HuH-7.5 (cell line): Measurements from ENCODE around the gene WDFY4.
A peak's percentile ranks its signal among the peaks of the same experiment; 100 is the strongest.

Experiments
- DNase-seq: peaks from one replicate; pipeline ENCODE4 v3.0.0; 2011; ENCODE audit warnings: low spot score

The WDFY4 gene

DNA sequence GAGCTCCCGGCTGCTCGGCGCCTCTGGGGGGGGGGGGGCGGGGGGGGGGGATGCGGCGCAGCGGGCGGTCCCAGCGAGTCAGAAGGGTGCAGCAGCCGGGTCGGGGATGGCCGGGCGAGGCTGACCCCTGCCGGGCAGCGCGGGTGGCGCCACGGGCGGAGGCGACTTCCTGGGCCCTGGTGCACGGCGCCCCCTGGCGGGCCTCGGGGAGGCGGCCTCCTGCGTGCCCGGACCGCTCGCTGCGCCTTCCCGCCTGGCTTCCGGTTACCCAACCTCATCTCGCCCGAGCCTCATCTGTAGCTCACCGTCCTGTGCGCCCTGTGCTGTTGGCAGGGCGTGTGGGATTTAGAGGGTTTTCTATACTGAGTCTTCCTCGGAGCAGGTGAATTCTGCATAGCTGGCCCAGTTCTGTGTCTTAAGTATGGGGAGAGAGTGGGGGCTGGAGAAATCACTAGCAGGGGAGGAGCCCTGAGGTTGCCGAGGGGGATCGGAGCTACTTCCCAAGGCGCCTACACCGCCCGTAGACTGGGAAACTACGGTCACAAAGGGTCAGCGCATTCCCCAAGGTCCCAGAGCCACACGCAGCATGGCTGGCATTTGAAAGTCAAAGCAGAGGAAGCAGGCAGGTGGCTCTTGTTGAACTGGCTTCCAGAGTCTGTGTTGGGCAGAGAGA lies 28.3 kb upstream of the WDFY4 start:
- DNase-seq = peak; percentile 65

DNA sequence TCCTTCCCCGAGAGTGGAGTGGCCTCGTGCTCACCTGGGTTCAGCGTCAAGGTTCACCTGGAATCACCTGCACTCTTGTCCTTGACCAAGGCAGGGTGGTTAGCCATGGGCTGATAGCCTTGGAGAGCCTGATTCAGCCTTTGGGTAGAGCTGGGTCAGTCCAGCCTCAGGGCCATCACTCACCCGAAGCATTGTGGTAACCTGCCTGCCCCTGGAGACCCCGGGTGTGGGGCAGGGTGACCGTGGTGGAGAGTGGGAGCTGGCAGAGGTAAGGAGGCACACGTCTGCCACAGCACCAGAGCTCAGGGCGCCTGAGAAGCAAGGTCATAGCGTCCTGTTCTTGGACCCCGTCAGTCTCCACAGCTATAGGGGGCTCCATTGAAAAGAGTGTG lies 27.8 kb upstream of the WDFY4 start:
- no peak for DNase-seq

DNA sequence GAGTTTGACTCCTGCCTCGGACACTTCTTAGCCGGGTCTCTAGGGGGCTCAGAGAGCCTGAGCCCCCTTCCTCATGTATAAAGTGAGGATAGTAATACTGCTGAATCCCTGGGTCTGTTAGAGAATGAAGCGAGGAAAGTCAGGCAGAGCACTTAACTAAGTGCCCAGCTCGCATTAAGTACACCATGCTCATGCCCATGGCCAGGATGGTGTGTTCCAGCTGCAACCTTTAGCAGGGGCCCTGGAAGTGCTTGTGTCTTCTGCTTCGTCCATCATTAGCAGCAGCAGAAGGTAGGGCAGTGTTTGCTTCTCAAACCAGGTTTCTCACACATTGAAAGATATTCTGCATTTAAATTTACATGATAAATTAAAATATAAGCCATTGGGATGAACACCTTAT lies 27.3 kb upstream of the WDFY4 start:
- DNase-seq = no peak

DNA sequence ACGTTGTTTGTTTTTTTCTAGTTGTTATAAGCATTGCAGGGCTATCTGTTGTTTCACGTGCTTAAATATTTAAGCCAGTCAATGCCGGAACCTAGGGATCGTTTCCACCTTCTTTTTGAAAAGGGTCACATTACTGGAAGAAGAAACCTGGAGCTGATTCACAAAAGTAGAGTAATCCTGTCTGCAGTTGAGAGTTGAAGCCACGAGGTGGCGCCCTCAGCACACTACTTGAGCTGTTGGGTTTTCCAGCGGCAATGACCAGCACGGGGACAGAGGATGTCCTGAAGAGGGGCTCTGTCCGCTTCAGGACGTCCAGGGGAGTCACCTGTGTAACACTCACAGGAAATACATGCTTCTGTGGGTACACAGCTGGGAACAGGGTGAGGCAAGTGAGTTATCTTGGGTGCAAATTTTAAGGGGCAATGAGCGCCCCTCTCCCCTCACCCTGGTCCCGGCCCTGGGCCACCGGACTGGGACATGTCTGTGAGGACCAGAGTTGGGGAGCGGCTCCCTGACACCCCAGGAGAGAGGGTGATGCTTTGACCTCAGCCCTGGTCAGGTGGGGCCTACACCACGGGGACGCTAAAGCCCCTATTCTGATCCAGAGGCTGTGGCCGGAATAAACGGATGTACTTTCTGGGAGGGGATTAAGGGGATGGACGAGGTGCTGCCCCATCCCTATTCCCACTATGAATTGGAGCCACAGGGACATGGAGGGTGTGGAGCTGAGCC lies 26.3 kb upstream of the WDFY4 start:
- peak; percentile 38 for DNase-seq

DNA sequence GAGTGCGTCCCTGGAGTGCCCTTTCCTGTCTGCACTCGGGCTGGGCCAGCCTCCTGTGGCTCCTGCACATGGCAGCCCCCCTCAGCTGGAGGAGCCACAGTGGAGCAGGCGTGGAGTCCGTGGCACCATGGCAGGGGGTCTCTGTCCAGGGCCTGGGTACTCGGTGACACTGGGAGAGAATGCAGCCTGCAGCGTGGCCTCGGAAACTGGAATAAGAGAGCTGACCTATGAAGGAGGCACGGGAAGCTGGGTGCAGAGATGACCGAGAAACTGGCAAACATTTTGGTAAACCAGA lies 25.8 kb upstream of the WDFY4 start:
- no peak for DNase-seq

DNA sequence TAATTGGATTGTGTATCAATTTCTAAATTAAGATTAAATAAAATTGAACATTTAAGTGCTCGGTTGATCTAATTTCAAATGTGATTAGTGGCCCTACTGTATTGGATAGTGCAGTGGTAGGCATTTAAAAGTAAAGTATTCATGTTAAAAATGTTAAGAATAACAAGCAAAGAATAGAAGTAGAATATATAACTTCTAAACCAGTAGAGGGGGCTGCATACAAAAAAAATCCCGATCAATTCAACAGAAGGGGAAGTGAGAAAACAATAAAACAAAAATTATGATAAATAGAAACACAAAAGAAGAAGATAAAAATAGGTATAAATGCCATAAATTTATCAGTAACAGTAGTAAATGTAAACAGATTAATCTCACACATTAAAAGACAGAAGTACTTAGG lies 24.9 kb upstream of the WDFY4 start:
- DNase-seq = no peak

DNA sequence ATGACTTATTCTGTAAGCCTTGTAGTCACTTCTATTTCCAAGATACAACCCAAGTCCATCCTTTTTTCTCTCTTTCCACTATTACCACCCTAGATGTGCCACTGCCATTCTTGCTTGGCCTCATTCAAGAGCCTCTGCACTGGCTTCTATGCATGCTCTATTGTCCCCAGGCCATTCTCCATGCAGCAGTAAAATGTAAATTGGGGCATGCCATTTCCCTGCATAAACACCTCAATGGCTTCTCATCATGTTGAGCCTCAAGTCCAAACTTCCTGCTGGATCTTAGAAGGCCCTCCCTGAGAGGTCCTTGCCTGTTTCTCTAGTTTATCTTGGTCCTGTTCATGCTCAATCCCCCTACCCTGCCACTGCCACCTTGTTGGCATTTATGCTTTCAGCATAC lies 23.2 kb upstream of the WDFY4 start:
- no peak for DNase-seq

DNA sequence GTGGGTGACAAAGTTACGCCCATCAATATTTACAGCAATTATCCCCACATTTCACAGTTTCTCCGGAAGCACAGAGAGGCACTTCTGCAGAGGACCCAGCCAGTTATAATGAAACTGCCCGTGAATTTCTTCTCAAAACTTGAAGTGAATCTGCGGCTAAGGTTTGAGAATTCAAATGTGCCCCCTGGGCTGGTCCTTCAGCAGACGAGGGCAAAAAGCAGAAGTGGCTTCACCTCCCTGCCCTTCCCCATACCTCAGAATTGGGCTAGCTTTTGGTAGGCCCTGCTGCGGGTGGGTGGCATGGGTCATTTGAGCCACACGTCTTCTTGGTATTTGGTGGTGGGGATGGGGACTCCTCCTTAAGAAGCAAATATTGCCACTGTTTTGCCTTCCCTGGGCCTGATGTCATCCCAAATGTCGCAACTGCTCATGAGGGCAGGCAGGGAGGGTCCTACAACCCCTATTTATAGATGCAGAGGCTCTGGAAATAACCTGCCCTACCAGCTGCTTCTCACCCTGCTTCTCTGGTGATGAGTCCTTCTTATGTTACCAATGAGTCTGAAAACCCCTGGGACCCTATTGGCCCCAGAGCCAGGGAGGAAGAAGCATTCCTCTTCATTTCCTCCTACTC lies 16.6 kb upstream of the WDFY4 start:
- DNase-seq = no peak

DNA sequence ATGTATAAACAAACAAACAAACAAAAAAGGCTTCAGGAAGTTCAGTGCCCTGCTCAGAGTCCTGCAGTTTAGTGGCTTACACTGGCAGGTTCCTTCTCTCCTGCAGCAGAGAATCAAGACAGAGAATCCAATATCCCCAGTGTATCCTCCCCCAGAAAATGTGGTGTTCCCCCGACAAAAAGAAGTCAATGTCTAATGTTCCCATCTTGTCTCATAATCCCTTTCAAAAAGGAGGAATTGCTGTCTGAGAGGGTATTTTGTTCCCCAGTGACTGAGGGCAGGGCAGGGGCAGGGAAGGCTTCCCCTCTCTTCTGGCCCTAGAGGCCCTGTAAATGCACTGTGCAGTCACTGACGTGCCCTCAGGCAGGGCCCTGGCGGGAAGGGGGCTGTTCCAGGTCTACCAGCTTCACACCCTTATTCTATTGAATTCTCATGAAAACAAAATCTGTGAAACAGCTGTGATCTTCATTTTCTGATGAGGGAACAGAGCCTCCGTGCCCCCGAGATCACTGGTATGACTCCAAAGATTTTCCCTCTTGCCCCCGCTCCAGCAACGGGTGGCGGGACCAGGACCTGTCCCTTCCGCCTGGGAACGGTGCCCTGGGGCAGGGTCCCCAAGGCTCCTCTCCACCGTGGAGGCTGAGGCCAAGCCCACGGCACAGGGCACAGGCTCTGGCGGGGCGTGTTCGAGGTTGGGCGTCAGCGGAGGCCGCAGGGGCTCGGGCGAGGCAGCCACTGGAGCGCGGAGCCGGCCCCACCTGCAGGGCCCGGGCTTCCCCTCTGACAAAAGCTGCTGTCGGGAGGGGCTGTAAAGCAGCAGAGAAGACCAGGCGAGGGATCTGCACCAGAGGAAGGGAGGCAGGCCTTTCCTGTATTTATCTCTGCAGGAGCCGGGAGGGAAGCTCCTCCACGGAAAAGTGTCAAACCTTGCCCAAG lies 13.4 kb upstream of the WDFY4 start:
- DNase-seq = no peak

DNA sequence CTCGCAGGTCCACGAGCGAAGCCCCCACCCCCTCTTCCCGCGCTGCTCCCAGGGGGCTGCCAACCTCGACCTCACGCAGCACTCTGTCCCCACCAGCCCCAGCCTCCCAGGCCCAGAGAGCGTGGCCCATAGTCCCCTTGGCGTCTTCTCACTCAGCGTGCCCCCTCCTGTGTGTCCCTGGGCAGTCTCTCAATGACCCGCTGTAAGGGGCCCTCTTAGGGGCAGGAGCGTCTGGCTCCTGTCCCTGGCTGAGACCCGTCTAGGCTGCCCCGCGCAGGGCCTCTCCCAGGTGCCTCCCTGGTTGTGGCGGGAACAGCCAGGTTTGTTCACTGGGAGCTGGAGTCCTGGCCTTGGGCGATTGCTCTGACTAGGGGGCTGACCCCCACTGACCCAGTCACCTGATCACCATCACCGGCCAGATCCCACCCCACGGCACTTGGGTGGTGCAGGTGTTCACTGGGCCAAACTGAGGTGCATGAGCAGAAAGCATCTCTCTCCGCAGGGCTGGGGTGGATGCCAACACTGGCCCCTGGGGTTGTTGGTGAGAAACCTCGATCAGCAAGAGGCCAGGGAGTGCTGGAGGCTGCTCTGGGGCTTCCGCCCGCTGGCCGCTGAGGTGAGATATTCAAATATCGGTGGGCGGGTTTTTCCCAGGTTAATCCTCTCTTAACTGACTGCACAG lies 12.6 kb upstream of the WDFY4 start:
- DNase-seq = no peak

DNA sequence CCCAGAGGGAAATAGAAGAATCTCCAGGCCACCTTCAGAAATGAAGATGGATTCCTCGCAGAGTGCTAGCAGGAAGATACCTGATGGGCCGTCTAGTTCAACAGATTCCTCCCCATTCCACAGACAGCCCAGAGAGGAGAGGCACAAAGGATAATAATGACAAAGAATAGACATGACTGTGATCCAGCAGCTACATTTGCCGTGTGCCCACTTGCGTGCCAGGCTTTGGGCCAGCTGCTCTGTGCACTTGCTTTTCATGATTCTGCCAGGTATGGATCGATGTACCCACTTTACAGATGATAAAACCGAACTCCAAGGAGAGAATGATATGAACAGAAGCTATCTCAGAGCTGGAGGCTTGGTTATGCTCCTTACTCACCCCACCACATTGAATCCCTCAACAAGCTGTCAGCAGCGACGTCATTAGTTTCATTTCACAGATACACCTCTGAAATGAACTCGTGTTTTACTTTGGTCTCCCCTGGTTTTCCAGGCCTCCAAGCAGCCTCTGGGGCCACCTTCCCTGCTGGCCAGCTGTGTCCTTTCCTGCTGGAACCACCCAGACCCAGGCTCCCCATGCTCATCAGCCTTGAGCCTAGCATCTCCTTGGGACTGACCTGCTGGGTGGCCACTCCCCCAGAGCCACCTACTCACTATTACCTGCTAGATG lies 11.9 kb upstream of the WDFY4 start:
- DNase-seq = no peak

DNA sequence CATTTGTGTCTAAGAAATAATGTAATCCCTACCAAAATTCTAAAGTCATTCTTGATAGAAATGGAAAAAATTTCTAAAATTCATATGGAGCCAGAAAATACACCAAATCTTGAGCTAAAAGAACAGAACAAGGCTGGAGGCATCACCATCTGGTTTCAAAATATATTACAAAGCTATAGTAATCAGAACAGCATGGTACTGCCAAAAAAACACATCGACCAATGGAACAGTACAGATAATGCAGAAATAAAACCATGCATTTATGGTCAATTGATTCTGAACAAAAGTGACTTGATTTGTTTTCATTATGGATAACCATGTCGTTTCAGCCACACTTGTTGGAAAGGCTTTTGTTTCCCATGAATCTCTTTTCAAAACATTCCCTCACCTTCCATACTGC lies 7.0 kb upstream of the WDFY4 start:
- no peak for DNase-seq

DNA sequence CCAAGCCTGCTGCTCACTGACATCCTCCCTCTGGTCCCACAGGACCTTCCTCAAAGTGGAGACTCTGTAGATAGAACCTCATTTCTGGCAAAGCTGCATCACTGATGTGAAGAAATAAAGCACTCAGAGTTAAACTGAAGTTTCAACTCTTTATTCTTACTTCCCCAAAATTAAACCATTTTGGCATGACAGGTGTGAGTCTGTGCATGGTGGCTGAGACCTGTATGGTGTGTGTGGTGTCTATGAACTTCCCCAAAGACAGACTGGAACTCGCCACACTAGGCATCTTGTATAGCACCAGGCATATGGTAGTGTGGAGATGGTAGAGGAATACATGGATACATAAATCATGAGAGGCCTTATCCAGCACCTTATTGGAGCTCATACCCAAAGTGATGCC lies 6.6 kb upstream of the WDFY4 start:
- no peak for DNase-seq

DNA sequence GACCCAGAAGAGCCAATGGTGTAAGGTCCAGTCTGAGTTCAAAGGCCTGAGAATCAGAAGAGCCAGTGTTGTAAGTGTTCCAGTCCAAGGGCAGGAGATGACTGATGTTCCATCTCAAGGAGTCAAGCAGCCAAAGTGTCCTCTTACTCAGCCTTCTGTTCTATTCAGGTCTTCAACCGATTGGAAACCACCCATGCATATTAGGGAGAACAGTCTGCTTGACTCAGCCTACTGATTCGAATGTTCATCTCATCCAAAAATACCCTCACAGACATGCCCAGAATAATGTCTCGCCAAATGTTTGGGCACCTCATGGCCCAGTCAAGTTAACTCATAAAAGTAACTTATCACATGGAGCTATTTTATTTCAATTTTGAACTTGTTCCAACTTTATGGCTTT lies 2.9 kb upstream of the WDFY4 start:
- no peak for DNase-seq

DNA sequence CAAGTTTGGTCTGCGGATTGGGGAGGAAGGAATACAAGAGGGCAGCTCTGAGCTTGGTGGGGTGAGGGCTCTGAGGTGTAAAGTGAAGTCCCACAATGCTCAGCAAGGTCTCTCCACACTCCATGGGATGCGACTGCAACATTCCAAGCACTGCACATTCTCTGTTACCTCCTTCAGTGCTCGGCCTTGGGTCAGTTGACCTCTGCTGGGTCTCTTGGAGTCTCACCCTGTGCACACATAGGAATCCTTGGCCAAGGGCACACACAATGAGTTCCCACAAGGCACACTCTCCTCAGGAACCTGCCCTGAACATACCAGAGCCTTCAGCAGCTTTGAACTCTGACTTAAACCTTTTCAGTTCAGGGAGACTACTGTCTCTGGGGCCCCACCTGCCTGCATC lies 2.4 kb upstream of the WDFY4 start:
- no peak for DNase-seq

DNA sequence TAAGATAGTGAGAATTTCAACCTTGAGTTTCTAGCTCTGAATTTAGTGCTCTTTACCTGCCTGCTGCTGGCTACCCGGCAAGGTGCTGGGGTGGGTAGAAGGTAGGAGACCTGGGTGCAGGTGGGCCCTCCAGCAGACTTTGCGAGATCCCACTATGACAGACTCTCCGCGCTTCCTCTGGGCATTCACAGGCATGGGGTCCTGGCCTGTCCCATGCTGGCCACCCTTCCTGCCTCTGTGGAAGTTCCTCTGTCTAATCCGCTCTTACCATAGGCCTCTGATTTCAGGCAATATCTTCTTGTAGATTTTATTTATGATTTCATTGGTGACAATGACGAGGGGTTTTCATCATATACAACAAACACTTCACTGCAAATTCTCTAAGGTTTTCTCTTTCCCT lies 1.2 kb upstream of the WDFY4 start:
- DNase-seq = no peak

DNA sequence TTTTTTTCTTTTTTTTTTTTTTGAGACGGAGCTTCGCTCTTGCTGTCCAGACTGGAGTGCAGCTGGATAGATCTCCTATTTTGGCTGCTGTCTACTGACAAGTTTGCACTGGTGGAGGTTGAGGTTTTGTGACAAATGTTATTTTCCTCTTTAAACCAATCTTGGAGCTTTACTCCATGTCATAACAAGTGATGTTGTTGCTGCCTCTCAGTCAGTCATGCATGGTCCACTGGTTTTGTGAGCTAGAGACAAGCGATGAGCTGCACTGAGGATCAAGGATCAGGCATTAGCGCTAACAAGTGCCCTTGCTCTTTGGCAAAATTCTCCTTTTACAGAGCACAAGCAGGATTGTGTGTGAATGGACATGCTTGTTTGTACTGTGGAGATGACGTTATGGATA lies 805 bp upstream of the WDFY4 start:
- no peak for DNase-seq

DNA sequence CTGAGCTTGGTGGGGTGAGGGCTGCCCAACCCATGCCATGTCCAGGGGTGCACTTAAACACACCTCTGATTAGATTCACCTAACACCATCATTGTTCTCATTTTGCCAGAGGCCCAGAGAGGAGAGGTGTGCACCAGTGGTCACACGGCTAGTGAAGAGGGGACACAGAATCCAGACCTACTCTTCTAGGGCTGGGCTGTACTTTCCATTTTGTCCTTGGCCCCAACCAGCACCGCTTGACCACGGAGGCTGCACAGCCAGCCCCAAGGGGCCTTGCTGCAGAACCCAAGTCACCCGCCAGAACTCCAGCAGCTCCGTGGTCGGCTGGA lies 246 bp upstream of the WDFY4 start:
- no peak for DNase-seq

DNA sequence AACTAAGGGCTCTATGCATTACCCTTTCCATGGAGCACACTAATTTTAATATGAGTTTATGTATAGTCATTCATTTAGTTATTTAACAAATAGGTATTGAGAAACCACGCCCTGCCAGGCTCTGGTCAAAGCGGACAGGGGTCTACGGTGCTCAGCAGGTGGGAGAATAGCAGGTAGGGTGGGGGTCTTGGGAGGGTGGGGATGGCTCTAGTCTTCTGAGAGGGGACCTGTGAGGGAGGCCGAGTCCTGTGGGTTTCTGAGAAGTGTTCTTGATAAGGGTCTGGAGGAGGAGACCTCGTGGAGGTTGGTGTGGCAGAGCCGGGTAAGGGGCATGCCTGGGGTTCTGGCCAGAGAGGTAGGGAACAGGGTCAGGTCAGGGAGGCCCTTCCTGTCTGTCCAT lies 1.1 kb downstream of the WDFY4 start:
- DNase-seq = no peak

DNA sequence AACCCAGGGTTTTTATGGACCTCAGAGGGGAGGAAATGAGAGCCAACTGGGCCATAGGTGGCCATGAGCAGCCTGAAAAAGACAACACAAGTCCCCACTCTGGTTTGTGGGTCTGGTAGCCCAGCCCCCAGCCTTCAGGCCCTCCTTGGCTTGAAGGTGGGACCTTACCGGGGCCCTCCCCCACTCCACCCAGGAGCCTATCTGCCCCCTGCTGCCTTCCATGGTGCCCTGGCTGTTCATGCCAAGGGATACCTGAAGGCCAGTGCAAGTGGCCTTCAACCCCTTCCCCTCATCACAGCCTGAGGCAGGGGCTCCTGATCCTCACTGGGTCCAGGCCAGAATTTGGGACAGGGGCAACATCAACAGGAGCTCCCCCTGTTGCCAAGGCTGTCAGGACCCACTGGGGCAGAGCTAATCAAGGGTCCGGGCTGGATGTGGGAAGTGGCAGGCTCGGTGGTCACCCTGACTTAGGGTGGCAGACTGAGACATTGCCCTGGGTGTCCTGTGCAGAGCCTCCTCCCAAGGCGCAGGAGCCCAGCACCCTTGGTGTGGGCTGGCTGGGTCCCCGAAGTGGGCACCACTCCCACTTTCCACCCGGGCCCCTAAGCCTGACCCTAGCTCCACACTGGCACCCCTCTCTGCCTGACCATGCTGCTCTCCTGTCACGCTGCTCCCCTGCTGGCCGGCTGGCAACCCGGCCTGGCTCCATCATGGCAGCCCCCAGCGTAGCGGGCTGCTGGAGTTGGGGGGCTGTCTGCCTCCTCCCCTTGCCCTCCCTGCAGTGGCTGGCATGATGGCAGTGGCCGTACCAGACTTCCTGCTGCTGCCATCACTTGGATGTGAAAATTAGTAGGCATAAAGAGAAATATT lies 6.4 kb downstream of the WDFY4 start:
- DNase-seq = no peak
